ENCODE results near the gene AMMECR1. TPM values are rescaled to one million over a fixed set of nuclear protein-coding genes. Genes with fewer than 3 reads are reported as not detected.
"Not testable (repeated sequence)": the region's sequence is repeated elsewhere in the genome, so short reads cannot be mapped to it uniquely, and the experiment has no call there.

Gene AMMECR1
- total RNA-seq, 2 donors from 2014 or later, result 2.4 to 2.5 TPM

DNA sequence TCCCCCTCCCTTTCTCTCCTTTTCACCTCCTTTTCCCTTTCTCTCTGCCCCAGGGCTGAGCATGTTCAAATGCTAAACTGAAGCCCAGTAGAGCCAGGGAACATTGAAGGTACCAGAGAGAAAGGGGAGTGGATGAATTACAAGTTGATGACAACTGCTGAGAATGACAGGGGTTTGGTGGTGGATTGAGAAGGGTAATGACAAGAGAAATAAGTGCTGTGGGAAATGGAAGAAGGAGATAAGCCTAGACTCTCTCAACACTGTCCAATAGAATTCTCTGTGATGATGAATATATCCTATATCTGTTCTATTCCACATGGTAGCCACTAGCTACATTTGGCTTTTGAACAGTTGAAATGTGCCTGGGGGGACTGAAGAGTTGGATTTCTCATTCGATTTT, 160.4 kb downstream of the AMMECR1 start:
- intact Hi-C loops (cut with DNase I), result loop anchor here in 1 of 2 donors (5.0 kb wide), 1 partner anchor 255 kb away; no protein-coding TSS in a partner anchor
- DNase-seq (no peak), ATAC-seq (no peak)

DNA sequence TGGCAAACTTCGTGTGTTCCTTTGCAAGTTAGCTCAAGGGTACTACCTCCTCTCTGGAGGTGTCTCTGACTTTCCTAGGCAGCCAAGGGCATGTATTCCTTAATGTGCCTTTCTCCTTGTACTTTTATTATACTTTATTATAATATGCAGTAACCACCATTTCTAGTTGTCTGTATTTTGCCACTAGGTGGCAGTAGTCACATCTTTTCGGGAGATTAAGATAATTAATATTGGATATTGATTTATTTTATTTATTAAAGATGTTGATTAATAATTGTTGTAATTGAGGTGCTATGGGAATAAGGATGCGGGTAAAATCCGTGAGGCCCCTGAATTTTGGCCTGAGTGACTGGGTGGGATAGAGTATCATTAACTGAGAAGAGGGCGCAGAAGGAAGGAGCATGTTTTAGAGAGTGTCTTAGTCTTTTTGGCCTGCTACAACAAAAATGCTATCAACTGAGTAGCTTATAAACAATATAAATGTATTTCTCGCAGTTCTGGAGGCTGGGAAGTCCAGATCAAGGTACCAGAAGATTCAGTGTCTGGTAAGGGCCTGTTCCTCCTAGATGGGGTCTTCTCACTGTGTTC, 161.6 kb downstream of the AMMECR1 start:
- ATAC-seq (no peak), DNase-seq (no peak)
- intact Hi-C loops (cut with DNase I), result loop anchor here in 1 of 2 donors (5.0 kb wide), 1 partner anchor 256 kb away; no protein-coding TSS in a partner anchor

DNA sequence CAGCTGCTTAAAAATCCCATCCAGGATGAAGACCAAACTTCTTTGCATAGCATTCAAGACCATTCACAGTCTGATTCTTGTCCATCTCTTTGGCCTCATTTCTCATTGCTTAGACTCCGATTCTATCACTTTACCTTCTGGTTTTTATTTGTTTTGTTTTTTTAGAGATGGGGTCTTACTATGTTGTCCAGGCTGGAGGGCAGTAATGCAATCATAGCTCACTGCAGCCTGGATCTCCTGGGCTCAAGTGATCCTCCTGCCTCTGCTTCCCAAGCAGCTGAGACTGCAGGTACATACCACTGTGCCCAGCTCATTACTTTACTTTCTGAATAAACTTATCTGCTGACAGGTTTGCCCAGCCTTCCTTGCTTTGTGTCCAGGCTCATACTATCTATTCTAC, 162.1 kb downstream of the AMMECR1 start:
- no peak for ATAC-seq
- DNase-seq, result no peak
- intact Hi-C loops (cut with DNase I), result loop anchor here in 1 of 2 donors (5.0 kb wide), 1 partner anchor 257 kb away; no protein-coding TSS in a partner anchor

DNA sequence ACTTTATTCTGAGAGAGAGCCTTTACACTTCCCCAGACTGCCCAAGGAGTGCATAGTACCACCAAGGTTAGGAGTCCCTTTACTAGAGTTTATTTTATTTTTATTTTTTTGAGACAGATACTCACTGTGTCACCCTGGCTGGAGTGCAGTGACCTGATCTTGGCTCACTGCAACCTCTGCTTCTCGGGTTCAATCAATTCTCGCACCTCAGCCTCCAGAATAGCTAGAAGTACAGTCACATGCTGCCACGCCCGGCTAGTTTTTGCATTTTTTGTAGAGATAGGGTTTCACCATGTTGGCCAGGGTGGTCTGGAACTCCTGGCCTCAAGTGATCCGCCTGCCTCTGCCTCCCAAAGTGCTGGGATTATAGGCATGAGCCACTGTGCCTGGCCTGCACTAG, 163.6 kb downstream of the AMMECR1 start:
- DNase-seq; ATAC-seq; intact Hi-C loops (cut with DNase I): not testable (repeated sequence)

DNA sequence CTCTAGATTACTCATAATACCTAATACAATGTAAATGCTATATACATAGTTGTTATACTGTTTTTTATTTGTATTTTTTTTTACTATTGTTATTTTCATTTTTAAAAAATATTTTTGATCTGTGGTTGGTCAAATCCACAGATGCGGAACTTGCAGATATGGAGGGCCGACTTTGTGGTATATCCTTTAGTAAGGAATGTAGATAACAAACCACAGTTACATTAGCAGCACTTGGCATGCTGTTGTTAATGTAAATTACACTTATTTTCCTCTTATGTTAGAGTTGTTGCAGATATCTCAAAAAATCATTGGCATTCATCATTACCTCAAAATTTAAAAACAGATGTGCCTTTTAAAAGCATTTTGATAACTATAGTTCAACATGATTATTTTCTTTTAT, 164.0 kb downstream of the AMMECR1 start:
- ATAC-seq (no peak), DNase-seq (no peak)
- intact Hi-C loops (cut with DNase I), result no loop called here

DNA sequence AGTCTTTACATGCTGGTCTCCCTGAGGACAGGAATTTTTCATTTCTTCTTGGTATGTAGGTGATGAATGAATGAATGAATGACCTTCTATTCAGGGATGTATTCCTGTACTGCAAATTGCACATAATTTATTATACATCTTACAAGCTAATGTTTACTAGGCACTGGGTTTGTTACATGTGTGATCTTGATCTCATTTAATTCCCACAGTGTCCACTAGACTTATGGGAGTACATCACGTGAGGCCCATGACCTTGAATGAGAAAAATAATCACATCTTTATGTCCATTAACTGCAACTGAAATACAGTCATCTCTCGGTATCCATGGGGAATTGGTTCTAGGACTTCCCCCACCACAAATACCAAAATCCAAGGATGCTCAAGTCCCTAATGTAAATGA, 164.6 kb downstream of the AMMECR1 start:
- intact Hi-C loops (cut with DNase I), result no loop called here
- ATAC-seq (no peak), DNase-seq (no peak)

DNA sequence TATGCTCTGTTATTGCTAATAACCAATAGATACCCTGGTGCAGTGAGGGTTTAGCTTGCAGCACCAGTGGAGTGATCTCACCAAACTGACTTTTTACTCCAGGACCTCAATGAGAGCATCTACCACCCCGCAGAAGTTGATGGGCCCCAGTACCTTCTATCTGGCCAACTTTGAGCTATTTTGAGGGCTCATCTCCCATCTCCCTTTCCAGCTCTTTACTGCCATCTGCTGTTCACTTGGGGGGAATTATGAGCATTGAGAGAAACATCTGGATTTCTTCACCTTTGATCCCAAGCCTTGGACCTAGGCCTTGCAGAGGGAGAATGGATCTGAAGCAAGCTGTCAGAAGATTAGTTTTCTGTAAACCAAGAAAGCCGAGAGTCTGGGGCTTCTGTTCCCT, 171.4 kb downstream of the AMMECR1 start:
- ATAC-seq, result peak; percentile 56 to 80
- intact Hi-C loops (cut with DNase I), result loop anchor here in 1 of 2 donors (5.0 to 10.0 kb wide), 2 partner anchors 142 to 229 kb away; partner anchors contain the start of gene TMEM164
- DNase-seq, result no peak

DNA sequence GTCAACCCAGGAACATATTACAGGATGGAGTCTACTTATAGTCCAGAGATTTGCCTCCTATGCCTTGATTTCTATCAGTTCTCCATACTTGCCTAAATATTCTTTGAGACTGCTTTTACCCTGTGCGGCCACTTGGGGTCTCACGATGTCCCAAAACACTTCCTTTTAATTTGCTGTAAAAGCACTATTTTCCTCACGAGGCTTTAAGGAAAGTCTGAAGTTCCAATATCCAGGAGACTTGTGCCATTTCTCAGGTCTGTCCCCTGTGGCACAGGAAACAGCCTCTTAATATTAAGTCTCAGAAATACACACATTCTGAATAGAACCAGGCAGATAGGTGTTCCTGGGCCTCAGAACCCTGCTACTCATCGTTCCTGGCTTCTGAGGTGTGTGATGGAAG, 172.0 kb downstream of the AMMECR1 start:
- ATAC-seq, result peak in 1 of 2 donors; percentile 54
- intact Hi-C loops (cut with DNase I), result loop anchor here in 1 of 2 donors (5.0 to 10.0 kb wide), 2 partner anchors 141 to 229 kb away; partner anchors contain the start of gene TMEM164
- no peak for DNase-seq

DNA sequence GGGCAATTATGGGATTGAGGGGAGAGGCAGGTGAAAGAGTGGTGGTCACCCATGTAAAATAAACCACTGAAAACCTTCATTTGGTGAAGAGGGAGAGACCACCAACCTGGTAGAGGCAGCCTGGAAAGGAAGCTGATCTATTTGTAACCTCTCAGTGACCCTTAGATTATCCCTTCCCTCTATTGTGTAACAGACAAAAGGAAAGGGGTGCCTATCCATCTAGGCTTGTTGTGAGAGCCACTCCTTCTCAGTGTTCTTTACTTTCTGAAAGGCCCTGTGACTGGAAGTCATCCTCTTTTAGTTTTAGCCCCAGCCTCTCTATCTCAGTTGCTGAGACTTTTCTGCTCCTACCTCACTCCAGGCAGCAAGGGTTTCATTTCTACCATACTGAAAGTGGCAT, 172.6 kb downstream of the AMMECR1 start:
- intact Hi-C loops (cut with DNase I), result loop anchor here in 1 of 2 donors (5.0 to 10.0 kb wide), 2 partner anchors 141 to 228 kb away; partner anchors contain the start of gene TMEM164
- ATAC-seq (no peak), DNase-seq (no peak)

Other genes with a start within 250 kb of the AMMECR1 start
- gene RTL9, start 40.8 kb upstream of the AMMECR1 start, total RNA-seq, result under 1 TPM; 0.15 to 0.63 TPM